ENCODE data around the gene U2AF1L4. TPM values are rescaled to one million over a fixed set of nuclear protein-coding genes. Genes with fewer than 3 reads are reported as not detected.

The U2AF1L4 gene
- total and polyA plus RNA-seq, 4 donors: 13.0 to 25.5 (median 17.8) TPM

GRCh38 chr19:35738887-35739229, 6.4 kb downstream of the U2AF1L4 start:
- TF ChIP-seq CTCF (IDR thresholded peaks at IDR 0.05; ENCODE audit: control extremely low read depth, extremely low read depth): no peak
- no peak for DNase-seq

GRCh38 chr19:35738021-35738886, 7.0 kb downstream of the U2AF1L4 start:
- H3K9me3 ChIP-seq (ENCODE audit: control insufficient read depth in 4 of 4, insufficient read depth in 3 of 4, low read length in 3 of 4): no peaks in the 10 kb centered on the region
- no peak overlapping the region for H3K4me3 ChIP-seq
- DNase-seq (no peak), ATAC-seq (ENCODE audit: insufficient read depth, low FRiP score) (no peak)
- H3K36me3 ChIP-seq (ENCODE audit: control insufficient read depth in 4 of 4, insufficient read depth in 4 of 4, low read length in 4 of 4): peaks cover 3 to 44% (median 22%) of the 10 kb centered on the region in 4 donors
- no peak overlapping the region for H3K9ac ChIP-seq (ENCODE audit: insufficient read depth in 1 of 2, low read length in 2 of 2)
- H3K27me3 ChIP-seq (ENCODE audit: control insufficient read depth in 3 of 3, insufficient read depth in 3 of 3, low read length in 2 of 3): no peaks in the 10 kb centered on the region
- no peak overlapping the region for H3K27ac ChIP-seq (ENCODE audit: low read depth in 1 of 2, low read length in 1 of 2)
- peaks cover 0 to 14% (median 0%) of the 10 kb centered on the region in 5 donors for H3K4me1 ChIP-seq (ENCODE audit: control insufficient read depth in 5 of 5, insufficient read depth in 5 of 5, low read length in 5 of 5)
- TF ChIP-seq CTCF (IDR thresholded peaks at IDR 0.05; ENCODE audit: control extremely low read depth, extremely low read depth): no peak
- WGBS, 2 donors: 92 to 93% methylated on average over 37 of the region's 37 CpGs

More at GRCh38 chr19:35738887-35739229, 6.4 kb downstream of the U2AF1L4 start:
- 85 to 87% methylated on average over 2 of the region's 2 CpGs for whole genome bisulfite sequencing, 2 donors
- no peak overlapping the region for H3K27ac ChIP-seq (ENCODE audit: low read depth in 1 of 2, low read length in 1 of 2)
- no peaks in the 10 kb centered on the region for H3K9me3 ChIP-seq (ENCODE audit: control insufficient read depth in 4 of 4, insufficient read depth in 3 of 4, low read length in 3 of 4)
- no peak for ATAC-seq (ENCODE audit: insufficient read depth, low FRiP score)
- H3K9ac ChIP-seq (ENCODE audit: insufficient read depth in 1 of 2, low read length in 2 of 2): no peak overlapping the region
- H3K4me1 ChIP-seq (ENCODE audit: control insufficient read depth in 5 of 5, insufficient read depth in 5 of 5, low read length in 5 of 5): peaks cover 0 to 14% (median 0%) of the 10 kb centered on the region in 5 donors
- H3K4me3 ChIP-seq: no peak overlapping the region
- H3K27me3 ChIP-seq (ENCODE audit: control insufficient read depth in 3 of 3, insufficient read depth in 3 of 3, low read length in 2 of 3): no peaks in the 10 kb centered on the region
- H3K36me3 ChIP-seq (ENCODE audit: control insufficient read depth in 4 of 4, insufficient read depth in 4 of 4, low read length in 4 of 4): peaks cover 3 to 38% (median 19%) of the 10 kb centered on the region in 4 donors

- Histone ChIP-seq H3K36me3 (ENCODE audit: control insufficient read depth in 4 of 4, insufficient read depth in 4 of 4, low read length in 4 of 4) (peaks cover 3 to 50% (median 20%) of the 10 kb centered on the region in 4 donors), H3K9ac (ENCODE audit: insufficient read depth in 1 of 2, low read length in 2 of 2) (no peak overlapping the region), H3K4me1 (ENCODE audit: control insufficient read depth in 5 of 5, insufficient read depth in 5 of 5, low read length in 5 of 5) (peaks cover 0 to 14% (median 0%) of the 10 kb centered on the region in 5 donors), H3K27me3 (ENCODE audit: control insufficient read depth in 3 of 3, insufficient read depth in 3 of 3, low read length in 2 of 3) (no peaks in the 10 kb centered on the region), H3K9me3 (ENCODE audit: control insufficient read depth in 4 of 4, insufficient read depth in 3 of 4, low read length in 3 of 4) (no peaks in the 10 kb centered on the region), H3K4me3 (no peak overlapping the region), H3K27ac (ENCODE audit: low read depth in 1 of 2, low read length in 1 of 2) (no peak overlapping the region)
- no peak for TF ChIP-seq CTCF (IDR thresholded peaks at IDR 0.05; ENCODE audit: control extremely low read depth, extremely low read depth)
- 87 to 92% methylated on average over 22 of the region's 22 CpGs for WGBS, 2 donors
- DNase-seq (no peak), ATAC-seq (ENCODE audit: insufficient read depth, low FRiP score) (no peak)
These were observed 8.0 kb downstream of the U2AF1L4 start for GRCh38 chr19:35736913-35737886.
